Heart left ventricle (tissue), 13 donors: Measurements from ENCODE around the gene MCUB.

ENCODE experiments used
- POLR2A ChIP-seq, 2 donors: fragments of 450-650 bp; IDR thresholded peaks; one replicate each; pipeline ENCODE4 v1.6.1; 2017; ENCODE audit warnings: antibody characterized with exemption in 2 of 2, mild to moderate bottlenecking in 2 of 2, moderate library complexity in 2 of 2
- TF ChIP-seq, protein P1 (sequence below), 12 donors: fragments of 200-600 bp; sonication (generic) in 4 of 12; IDR thresholded peaks; one replicate each; pipeline versions ENCODE4 v1.5.0 to v1.8.0; 2018 to 2022; ENCODE audit warnings: antibody characterized with exemption in 12 of 12, mild to moderate bottlenecking in 5 of 12
- donor health status: ischemic (EF 13 %, LVEDD 7.1; RV severe dilation, severe dysfunction).
- donor health status: DM: no; HTN: yes; CAD: no.
- donor health status: DM: no; HTN: no; CAD: no.
- donor health status: ischemic (EF 25% LVEDD 6.9; RV normal size, moderate dysfunction).
- donor health status: ischemic (EF 25% LVEDD 5.7; RV mildly dilated, moderate dysfunction).
- donor health status: ischemic (EF 35%, LVEDD 5.7; RV mildly dilated, moderate dysfunction).
- donor health status: nonischemic (EF 11% LVEDD 7.7; RV severe dilation, severe dysfunction).
- donor health status: DM: yes; HTN: yes; CAD: no.
- donor health status: PGD.
- donor health status: ischemic (EF 29% LVEDD 5.4; RV normal size, mild dysfunction).
- donor health status: nonischemic (EF 23%, LVEDD 6.1; RV moderate dilation, normal function).

DNA sequence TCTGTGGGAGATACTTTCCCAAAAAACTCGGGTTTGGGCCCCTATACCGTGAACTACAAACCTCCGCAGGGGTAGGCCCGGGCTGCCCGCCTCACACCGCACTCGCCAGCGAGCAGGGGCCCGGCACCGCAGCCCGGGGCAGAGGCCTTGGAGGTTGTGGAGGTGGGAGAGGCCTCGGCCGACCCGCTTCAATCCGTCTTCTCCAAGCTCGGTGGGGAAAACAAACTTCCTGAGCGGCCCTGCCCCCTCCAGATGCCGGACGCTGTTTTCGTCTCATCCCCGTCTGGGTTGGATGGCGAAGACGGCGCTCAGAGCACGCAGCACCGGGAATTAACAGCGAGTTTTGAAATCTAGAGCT lies 442 bp upstream of the MCUB start:
- TF ChIP-seq, protein P1, sequence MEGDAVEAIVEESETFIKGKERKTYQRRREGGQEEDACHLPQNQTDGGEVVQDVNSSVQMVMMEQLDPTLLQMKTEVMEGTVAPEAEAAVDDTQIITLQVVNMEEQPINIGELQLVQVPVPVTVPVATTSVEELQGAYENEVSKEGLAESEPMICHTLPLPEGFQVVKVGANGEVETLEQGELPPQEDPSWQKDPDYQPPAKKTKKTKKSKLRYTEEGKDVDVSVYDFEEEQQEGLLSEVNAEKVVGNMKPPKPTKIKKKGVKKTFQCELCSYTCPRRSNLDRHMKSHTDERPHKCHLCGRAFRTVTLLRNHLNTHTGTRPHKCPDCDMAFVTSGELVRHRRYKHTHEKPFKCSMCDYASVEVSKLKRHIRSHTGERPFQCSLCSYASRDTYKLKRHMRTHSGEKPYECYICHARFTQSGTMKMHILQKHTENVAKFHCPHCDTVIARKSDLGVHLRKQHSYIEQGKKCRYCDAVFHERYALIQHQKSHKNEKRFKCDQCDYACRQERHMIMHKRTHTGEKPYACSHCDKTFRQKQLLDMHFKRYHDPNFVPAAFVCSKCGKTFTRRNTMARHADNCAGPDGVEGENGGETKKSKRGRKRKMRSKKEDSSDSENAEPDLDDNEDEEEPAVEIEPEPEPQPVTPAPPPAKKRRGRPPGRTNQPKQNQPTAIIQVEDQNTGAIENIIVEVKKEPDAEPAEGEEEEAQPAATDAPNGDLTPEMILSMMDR (IDR thresholded peaks at IDR 0.05): no peak
- TF ChIP-seq POLR2A (IDR thresholded peaks at IDR 0.05): no peak
